PC-3 (cell line): ENCODE data around the gene SNX22. TPM values are rescaled to one million over a fixed set of nuclear protein-coding genes. Genes with fewer than 3 reads are reported as not detected.

Experiments used
- ATAC-seq: fragments of 200-7000 bp; cut with Tn5 transposase; 2 replicates; pipeline ENCODE4 v1.9.1; 2020; ENCODE audit warnings: mild to moderate bottlenecking, moderate library complexity
- BruUV-seq: library from RNA; stranded (reverse); fragments of 400-500 nt; replicated peaks from 2 replicates; lab custom pipeline; 2021; lab: Mats Ljungman, UMichigan
- CTCF ChIA-PET: fragments of 300-600 bp; sonication (Branson Sonifier 250); formaldehyde crosslinking; loops from one replicate; lab custom pipeline; 2022; ENCODE audit warnings: antibody characterized with exemption; lab: Charles Lee
- POLR2A ChIA-PET: fragments of 300-600 bp; sonication (Branson Sonifier 250); formaldehyde crosslinking; loops from one replicate; lab custom pipeline; 2022; ENCODE audit warnings: antibody characterized with exemption; ENCODE audit not compliant: unreplicated experiment; lab: Charles Lee
- DNase-seq: peaks from one replicate; pipeline ENCODE4 v3.0.0-alpha.2; 2015
- H2AFZ ChIP-seq: fragments of 300-600 bp; sonication (generic); 2 replicates; pipeline ENCODE4 v1.6.0; 2016; ENCODE audit warnings: antibody characterized with exemption, low read length
- H3F3A ChIP-seq: fragments of 300-600 bp; sonication (generic); one replicate; pipeline ENCODE4 v1.6.0; 2017; ENCODE audit warnings: antibody characterized with exemption, low read length, control low read depth, mild to moderate bottlenecking; ENCODE audit not compliant: unreplicated experiment
- H3K27ac ChIP-seq: fragments of 300-600 bp; sonication (generic); 2 replicates; pipeline ENCODE4 v1.5.1; 2016; ENCODE audit warnings: mild to moderate bottlenecking, low read length
- H3K27me3 ChIP-seq: fragments of 300-600 bp; sonication (generic); 2 replicates; pipeline ENCODE4 v1.6.1; 2016; ENCODE audit warnings: low read length, mixed read lengths
- H3K36me3 ChIP-seq: fragments of 300-600 bp; sonication (generic); 2 replicates; pipeline ENCODE4 v1.6.1; 2016; ENCODE audit warnings: low read depth, mixed run types, low read length, mixed read lengths
- H3K4me1 ChIP-seq: fragments of 300-600 bp; sonication (generic); 2 replicates; pipeline ENCODE4 v1.5.1; 2016; ENCODE audit warnings: low read length; ENCODE audit not compliant: insufficient read depth
- H3K4me2 ChIP-seq: fragments of 300-600 bp; sonication (generic); 2 replicates; pipeline ENCODE4 v1.6.0; 2016; ENCODE audit warnings: low read length
- H3K4me3 ChIP-seq: fragments of 300-600 bp; sonication (generic); 2 replicates; pipeline ENCODE4 v1.5.1; 2016; ENCODE audit warnings: mild to moderate bottlenecking, low read length, mixed read lengths
- H3K79me2 ChIP-seq: fragments of 300-600 bp; sonication (generic); 2 replicates; pipeline ENCODE4 v1.6.1; 2017; ENCODE audit warnings: low read length, mixed read lengths
- H3K9ac ChIP-seq: fragments of 300-600 bp; sonication (generic); 2 replicates; pipeline ENCODE4 v1.6.0; 2016; ENCODE audit warnings: mild to moderate bottlenecking, low read length
- H3K9me2 ChIP-seq: fragments of 300-600 bp; sonication (generic); replicated peaks from 2 replicates; pipeline ENCODE4 v1.6.1; 2016; ENCODE audit warnings: mixed run types, low read length, mixed read lengths
- H3K9me3 ChIP-seq: fragments of 300-600 bp; sonication (generic); 2 replicates; pipeline ENCODE4 v1.6.1; 2016; ENCODE audit warnings: low read length, mixed read lengths
- H4K20me1 ChIP-seq: fragments of 300-600 bp; sonication (generic); 2 replicates; pipeline ENCODE4 v1.6.1; 2016; ENCODE audit warnings: low read length, mixed read lengths
- CTCF ChIP-seq: fragments of 300-600 bp; sonication (generic); conservative IDR thresholded peaks from 2 replicates; pipeline ENCODE4 v1.5.1; 2017; ENCODE audit warnings: antibody characterized with exemption, low read depth, mild to moderate bottlenecking, low read length
- EZH2 ChIP-seq: fragments of 300-600 bp; sonication (generic); IDR thresholded peaks from one replicate; pipeline ENCODE4 v1.6.1; 2017; ENCODE audit warnings: antibody characterized with exemption, mild to moderate bottlenecking, low read length; ENCODE audit not compliant: unreplicated experiment
- EZH2phosphoT487 ChIP-seq: fragments of 300-600 bp; sonication (generic); IDR thresholded peaks from 2 replicates; pipeline ENCODE4 v1.6.1; 2018; ENCODE audit warnings: mild to moderate bottlenecking, antibody characterized with exemption, low read length, borderline replicate concordance
- intact Hi-C: fragments of 100-400 bp; cut with micrococcal nuclease; formaldehyde crosslinking; loops from 2 replicates; pipeline ENCODE4 v1.9.0; 2023
- total RNA-seq: library from RNA; depleted of rRNA; stranded (reverse); fragments of >200 nt; gene quantifications from 2 replicates; pipeline ENCODE4 v1.2.3, GENCODE V29; 2014

The SNX22 gene
- total RNA-seq, 1 experiment from 2014 or later, result 0.77 TPM

- Histone ChIP-seq H3K9ac (peak overlapping the region; percentile 70), H3K4me1 (peaks cover 11% of the 10 kb centered on the region), H4K20me1 (0 out of 2 replicates have a peak, but pooled peaks cover 10% of the 10 kb centered on the region), H3K9me2 (no peaks in the 10 kb centered on the region), H2AFZ (peak overlapping the region; percentile 94), H3K4me3 (peak overlapping the region; percentile 64), H3K4me2 (peak overlapping the region; percentile 92), H3K27me3 (no peaks in the 10 kb centered on the region), H3K36me3 (peaks cover 6% of the 10 kb centered on the region), H3F3A (peaks cover 6% of the 10 kb centered on the region), H3K9me3 (no peaks in the 10 kb centered on the region), H3K27ac (peak overlapping the region; percentile 56), H3K79me2 (peaks cover 34% of the 10 kb centered on the region)
- ChIA-PET CTCF (interaction anchor here (0.6 to 1.0 kb wide), 3 partner anchors 14 to 536 kb away, joined by 3 to 4 read pairs (median 4); no protein-coding TSS in a partner anchor), POLR2A (interaction anchor here (0.6 to 0.7 kb wide), 2 partner anchors 30 to 341 kb away, joined by 5 to 16 read pairs; no protein-coding TSS in a partner anchor)
- TSS peak; percentile 91 for BruUV-seq
- ATAC-seq (peak; percentile 8; the same call in 1 of the 2 replicates), DNase-seq (no peak)
- intact Hi-C loops, result loop anchor here (1.0 kb wide), 1 partner anchor 192 kb away; the partner anchor contains the start of gene CSNK1G1
- TF ChIP-seq EZH2phosphoT487, result no peak
- TF ChIP-seq CTCF, result no peak
- no peak for TF ChIP-seq EZH2
Observed at GRCh38 chr15:64163659-64164362, 12.3 kb downstream of the SNX22 start.

GRCh38 chr15:64164436-64164835, 12.9 kb downstream of the SNX22 start:
- Histone ChIP-seq H3F3A (peaks cover 6% of the 10 kb centered on the region), H3K79me2 (peaks cover 31% of the 10 kb centered on the region), H3K9me3 (no peaks in the 10 kb centered on the region), H2AFZ (no peak overlapping the region), H4K20me1 (0 out of 2 replicates have a peak, but pooled peaks cover 8% of the 10 kb centered on the region), H3K4me2 (no peak overlapping the region), H3K4me1 (peaks cover 11% of the 10 kb centered on the region), H3K27ac (no peak overlapping the region), H3K9ac (no peak overlapping the region), H3K9me2 (no peaks in the 10 kb centered on the region), H3K27me3 (no peaks in the 10 kb centered on the region), H3K36me3 (peaks cover 6% of the 10 kb centered on the region), H3K4me3 (no peak overlapping the region)
- no peak for TF ChIP-seq EZH2
- ChIA-PET POLR2A (interaction anchor here (0.7 kb wide), 1 partner anchor 341 kb away, joined by 16 read pairs; no protein-coding TSS in a partner anchor), CTCF (no interaction called here)
- ATAC-seq, result no peak
- DNase-seq, result no peak
- intact Hi-C loops, result no loop called here
- BruUV-seq, result no TSS peak

GRCh38 chr15:64166102-64166890, 14.8 kb downstream of the SNX22 start:
- intact Hi-C loops, result no loop called here
- CTCF ChIA-PET, result no interaction called here
- H3K36me3 ChIP-seq, result no peaks in the 10 kb centered on the region
- TF ChIP-seq EZH2 (no peak), EZH2phosphoT487 (no peak), CTCF (no peak)
- DNase-seq (no peak), ATAC-seq (no peak)
- peaks cover 11% of the 10 kb centered on the region for H3K4me1 ChIP-seq
- peaks cover 6% of the 10 kb centered on the region for H3F3A ChIP-seq
- H3K4me3 ChIP-seq, result no peak overlapping the region
- no peak overlapping the region for H3K27ac ChIP-seq
- 0 out of 2 replicates have a peak, but pooled peaks cover 3% of the 10 kb centered on the region for H4K20me1 ChIP-seq
- H3K4me2 ChIP-seq, result no peak overlapping the region
- peaks cover 15% of the 10 kb centered on the region for H3K79me2 ChIP-seq
- no peak overlapping the region for H3K9ac ChIP-seq
- POLR2A ChIA-PET, result no interaction called here
- BruUV-seq, result no TSS peak
- H3K9me3 ChIP-seq, result no peaks in the 10 kb centered on the region
- no peaks in the 10 kb centered on the region for H3K27me3 ChIP-seq
- H2AFZ ChIP-seq, result no peak overlapping the region
- H3K9me2 ChIP-seq, result no peaks in the 10 kb centered on the region
